SH-SY5Y (cell line): ENCODE measurements around the gene FSCN2.

Experiments
- GATA2 ChIP-seq: IDR thresholded peaks from 2 replicates; pipeline ENCODE4 v1.6.1; 2011; ENCODE audit warnings: mild to moderate bottlenecking, low read depth, low read length
- GATA3 ChIP-seq: IDR thresholded peaks from 2 replicates; pipeline ENCODE4 v1.6.1; 2011; ENCODE audit warnings: low read depth, mild to moderate bottlenecking, low read length, moderate library complexity

DNA sequence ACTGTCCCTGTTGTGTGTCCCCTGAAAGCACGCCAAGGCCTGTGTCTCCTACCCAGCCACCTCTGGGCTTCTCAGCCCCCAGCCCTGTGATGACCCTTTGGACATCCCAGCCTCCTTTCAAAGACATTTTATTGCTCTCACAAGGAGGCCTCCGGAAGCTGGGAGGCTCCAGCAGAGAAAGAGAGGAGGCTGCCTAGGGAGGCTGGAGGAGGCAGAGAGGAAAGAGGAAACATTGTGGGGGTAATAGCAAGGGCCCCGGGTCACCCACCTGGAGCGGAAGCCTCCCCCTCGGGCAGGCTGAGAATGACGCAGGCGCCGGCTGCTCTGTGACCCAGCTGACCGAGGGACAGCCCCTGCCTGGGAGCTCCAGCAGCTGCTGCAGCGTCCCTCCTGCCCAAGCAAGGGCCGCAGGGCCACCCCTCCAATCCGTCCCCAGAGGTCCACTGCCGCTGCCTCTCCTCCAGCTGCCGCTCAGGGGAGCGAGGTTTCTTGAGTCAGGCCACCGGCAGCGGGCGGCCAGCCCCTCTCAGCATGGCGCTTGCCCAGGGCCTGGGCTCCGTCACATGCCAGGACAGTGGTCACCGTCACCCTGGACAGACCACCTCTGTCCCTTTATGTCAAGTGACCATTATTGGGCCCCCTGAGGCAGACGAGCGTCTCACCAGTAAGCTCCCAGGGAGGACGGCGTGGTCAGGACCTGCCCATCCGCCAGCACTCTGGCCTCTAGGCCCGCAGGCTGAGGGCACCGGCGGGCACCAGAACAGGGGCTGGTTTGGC lies 44.9 kb upstream of the FSCN2 start:
- TF ChIP-seq GATA2, result no peak
- no peak for TF ChIP-seq GATA3
